Measurements from ENCODE around the gene CNTNAP5.

CNTNAP5 gene

GRCh38 chr2:124640221-124640750 is 615.2 kb downstream of the CNTNAP5 start:
- no peak for DNase-seq

GRCh38 chr2:124646166-124646815 is 621.2 kb downstream of the CNTNAP5 start:
- DNase-seq, result no peak

GRCh38 chr2:124647245-124647644 is 622.2 kb downstream of the CNTNAP5 start:
- no peak for DNase-seq

- no peak for DNase-seq
Measured at GRCh38 chr2:124647663-124648062, 622.6 kb downstream of the CNTNAP5 start.

GRCh38 chr2:124649001-124649400 is 623.9 kb downstream of the CNTNAP5 start:
- no peak for DNase-seq

GRCh38 chr2:124652099-124652498 is 627.0 kb downstream of the CNTNAP5 start:
- DNase-seq, result no peak

GRCh38 chr2:124658373-124658772 is 633.3 kb downstream of the CNTNAP5 start:
- no peak for DNase-seq

- DNase-seq, result no peak
Measured at GRCh38 chr2:124661558-124661957, 636.5 kb downstream of the CNTNAP5 start.

GRCh38 chr2:124662946-124663644 is 638.0 kb downstream of the CNTNAP5 start:
- no peak for DNase-seq

- DNase-seq, result no peak
Measured at GRCh38 chr2:124663645-124663997, 638.5 kb downstream of the CNTNAP5 start.

- no peak for DNase-seq
Measured at GRCh38 chr2:124664363-124664762, 639.3 kb downstream of the CNTNAP5 start.

GRCh38 chr2:124666976-124667375 is 641.9 kb downstream of the CNTNAP5 start:
- no peak for DNase-seq

- DNase-seq, result no peak
Measured at GRCh38 chr2:124668161-124668560, 643.1 kb downstream of the CNTNAP5 start.

GRCh38 chr2:124670187-124670586 is 645.1 kb downstream of the CNTNAP5 start:
- DNase-seq, result no peak

GRCh38 chr2:124678043-124678442 is 653.0 kb downstream of the CNTNAP5 start:
- no peak for DNase-seq

GRCh38 chr2:124683536-124684428 is 658.7 kb downstream of the CNTNAP5 start:
- no peak for DNase-seq

- DNase-seq, result no peak
Measured at GRCh38 chr2:124689348-124689747, 664.3 kb downstream of the CNTNAP5 start.

GRCh38 chr2:124692216-124692615 is 667.1 kb downstream of the CNTNAP5 start:
- DNase-seq, result no peak

- no peak for DNase-seq
Measured at GRCh38 chr2:124692707-124693106, 667.6 kb downstream of the CNTNAP5 start.

- no peak for DNase-seq
Measured at GRCh38 chr2:124693156-124693555, 668.1 kb downstream of the CNTNAP5 start.

- no peak for DNase-seq
Measured at GRCh38 chr2:124698979-124699565, 674.0 kb downstream of the CNTNAP5 start.

- no peak for DNase-seq
Measured at GRCh38 chr2:124702777-124703176, 677.7 kb downstream of the CNTNAP5 start.

Measured in T-helper 1 cell (primary cell).